ENCODE results near the gene AOPEP. TPM values are rescaled to one million over a fixed set of nuclear protein-coding genes. Genes with fewer than 3 reads are reported as not detected.
A peak's percentile ranks its signal among the peaks of the same experiment; 100 is the strongest.

The AOPEP gene
- total RNA-seq, 6 experiments from 2014 or later, result 36.6 to 110 (median 63.3) TPM

DNA sequence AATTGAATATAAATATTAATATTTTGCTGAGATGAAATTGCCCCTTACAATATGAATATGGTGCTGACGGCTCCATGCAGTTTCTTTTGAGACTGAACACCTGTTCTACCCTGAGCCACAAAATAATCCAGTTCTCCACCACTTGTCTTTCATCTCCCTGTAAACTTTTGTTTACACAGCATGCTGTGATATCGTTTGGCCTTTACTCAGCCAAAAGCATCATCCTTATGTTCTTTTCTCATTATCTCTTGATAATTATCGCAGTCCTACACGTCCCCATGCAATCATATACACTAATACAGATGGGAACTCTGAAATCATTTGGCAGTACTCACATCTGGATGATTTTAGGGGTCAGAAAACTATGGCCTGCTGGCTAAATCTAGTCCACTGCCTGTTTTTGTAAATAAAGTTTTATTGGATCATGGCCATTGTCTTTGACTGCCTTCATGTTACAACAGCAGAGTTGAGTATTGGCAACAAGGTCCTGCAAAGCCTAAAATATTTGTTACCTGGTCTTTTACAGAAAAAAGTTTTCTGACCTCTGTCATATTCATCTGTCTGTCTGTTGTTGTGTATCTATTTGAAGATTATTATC lies 53.3 kb downstream of the AOPEP start:
- WGBS (ENCODE audit: insufficient coverage, low coverage, low lambda C conversion rate, missing lambda C conversion rate), result 80% methylated on average over 4 of the region's 4 CpGs
- intact Hi-C loops (cut with DNase I), result loop anchor here in 1 of 2 donors (10.0 kb wide), 2 partner anchors 85 to 345 kb away; no protein-coding TSS in a partner anchor

GRCh38 chr9:94780516-94780950 lies 54.0 kb downstream of the AOPEP start:
- intact Hi-C loops (cut with DNase I), result no loop called here
- H3K27me3 ChIP-seq, result no peaks in the 10 kb centered on the region
- 82% methylated on average over 4 of the region's 5 CpGs for WGBS (ENCODE audit: insufficient coverage, low coverage, low lambda C conversion rate, missing lambda C conversion rate)

More for the DNA sequence above, 53.3 kb downstream of the AOPEP start:
- TF ChIP-seq POLR2A (IDR thresholded peaks at IDR 0.05), result no peak
- TF ChIP-seq, protein P1, sequence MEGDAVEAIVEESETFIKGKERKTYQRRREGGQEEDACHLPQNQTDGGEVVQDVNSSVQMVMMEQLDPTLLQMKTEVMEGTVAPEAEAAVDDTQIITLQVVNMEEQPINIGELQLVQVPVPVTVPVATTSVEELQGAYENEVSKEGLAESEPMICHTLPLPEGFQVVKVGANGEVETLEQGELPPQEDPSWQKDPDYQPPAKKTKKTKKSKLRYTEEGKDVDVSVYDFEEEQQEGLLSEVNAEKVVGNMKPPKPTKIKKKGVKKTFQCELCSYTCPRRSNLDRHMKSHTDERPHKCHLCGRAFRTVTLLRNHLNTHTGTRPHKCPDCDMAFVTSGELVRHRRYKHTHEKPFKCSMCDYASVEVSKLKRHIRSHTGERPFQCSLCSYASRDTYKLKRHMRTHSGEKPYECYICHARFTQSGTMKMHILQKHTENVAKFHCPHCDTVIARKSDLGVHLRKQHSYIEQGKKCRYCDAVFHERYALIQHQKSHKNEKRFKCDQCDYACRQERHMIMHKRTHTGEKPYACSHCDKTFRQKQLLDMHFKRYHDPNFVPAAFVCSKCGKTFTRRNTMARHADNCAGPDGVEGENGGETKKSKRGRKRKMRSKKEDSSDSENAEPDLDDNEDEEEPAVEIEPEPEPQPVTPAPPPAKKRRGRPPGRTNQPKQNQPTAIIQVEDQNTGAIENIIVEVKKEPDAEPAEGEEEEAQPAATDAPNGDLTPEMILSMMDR (IDR thresholded peaks at IDR 0.05), result no peak
- Histone ChIP-seq H3K4me3 (no peak overlapping the region), H3K27me3 (no peaks in the 10 kb centered on the region), H3K9me3 (no peaks in the 10 kb centered on the region), H3K27ac (no peak overlapping the region), H3K36me3 (no peaks in the 10 kb centered on the region), H3K4me1 (peaks cover 0 to 6% (median 0%) of the 10 kb centered on the region in 4 donors)
- ATAC-seq (no peak), DNase-seq (no peak)

GRCh38 chr9:94782355-94783101 lies 56.0 kb downstream of the AOPEP start:
- 84% methylated on average over 6 of the region's 6 CpGs for WGBS (ENCODE audit: insufficient coverage, low coverage, low lambda C conversion rate, missing lambda C conversion rate)
- TF ChIP-seq, protein P1 (IDR thresholded peaks at IDR 0.05), result no peak
- no peak for TF ChIP-seq POLR2A (IDR thresholded peaks at IDR 0.05)

More at GRCh38 chr9:94780516-94780950, 54.0 kb downstream of the AOPEP start:
- H3K36me3 ChIP-seq, result no peaks in the 10 kb centered on the region
- H3K9me3 ChIP-seq, result no peaks in the 10 kb centered on the region
- ATAC-seq, result no peak
- no peak for DNase-seq
- peaks cover 0 to 6% (median 0%) of the 10 kb centered on the region in 4 donors for H3K4me1 ChIP-seq
- no peak for TF ChIP-seq POLR2A (IDR thresholded peaks at IDR 0.05)
- TF ChIP-seq, protein P1 (IDR thresholded peaks at IDR 0.05), result no peak
- H3K4me3 ChIP-seq, result no peak overlapping the region
- no peak overlapping the region for H3K27ac ChIP-seq

DNA sequence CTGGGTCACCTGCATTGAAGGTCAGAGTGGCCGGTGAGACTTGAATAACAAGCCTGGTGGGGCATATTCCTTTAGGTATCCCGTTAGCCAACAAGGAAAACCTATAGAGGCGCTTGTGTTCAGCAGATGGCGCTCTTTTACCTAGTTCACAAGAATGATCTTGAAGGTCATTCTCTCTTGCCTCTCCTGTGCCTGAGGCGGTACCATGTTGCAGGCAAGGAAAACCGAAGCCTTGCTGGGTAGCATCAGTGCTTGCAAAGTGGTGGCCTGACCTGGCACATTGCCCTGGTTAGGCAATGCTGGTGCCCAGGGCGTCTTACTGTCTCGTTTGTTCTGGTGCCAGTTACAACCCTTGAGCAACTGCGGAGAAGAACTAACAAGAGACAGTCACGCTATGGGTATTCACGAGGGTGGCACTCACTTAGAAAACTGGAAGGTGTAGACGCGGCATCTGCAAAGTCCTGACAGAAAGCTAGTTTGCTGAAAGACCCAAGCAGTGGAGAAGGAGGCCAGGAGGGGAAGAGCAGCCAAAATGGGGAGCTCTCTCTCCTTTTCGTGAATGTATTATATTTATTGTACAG lies 56.7 kb downstream of the AOPEP start:
- Histone ChIP-seq H3K4me3 (no peak overlapping the region), H3K27ac (peak overlapping the region in 1 of 3 donors; percentile 7), H3K36me3 (no peaks in the 10 kb centered on the region), H3K9me3 (no peaks in the 10 kb centered on the region), H3K27me3 (no peaks in the 10 kb centered on the region), H3K4me1 (peaks cover 0 to 6% (median 0%) of the 10 kb centered on the region in 4 donors)
- WGBS (ENCODE audit: insufficient coverage, low coverage, low lambda C conversion rate, missing lambda C conversion rate), result 22% methylated on average over 13 of the region's 14 CpGs
- TF ChIP-seq, protein P1 (IDR thresholded peaks at IDR 0.05), result peak; percentile 64 to 69 (median 68)
- no peak for TF ChIP-seq POLR2A (IDR thresholded peaks at IDR 0.05)
- DNase-seq (peak; percentile 67 to 79 (median 71)), ATAC-seq (peak; percentile 94 to 98 (median 96))
- intact Hi-C loops (cut with DNase I), result no loop called here

More at GRCh38 chr9:94782355-94783101, 56.0 kb downstream of the AOPEP start:
- Histone ChIP-seq H3K4me1 (peaks cover 0 to 6% (median 0%) of the 10 kb centered on the region in 4 donors), H3K27ac (peak overlapping the region in 2 of 3 donors; percentile 7 to 17), H3K9me3 (no peaks in the 10 kb centered on the region), H3K27me3 (no peaks in the 10 kb centered on the region), H3K4me3 (no peak overlapping the region), H3K36me3 (no peaks in the 10 kb centered on the region)
- DNase-seq, result no peak
- peak in 3 of 4 donors; percentile 6 to 10 (median 8) for ATAC-seq
- intact Hi-C loops (cut with DNase I), result no loop called here
